SJCRH30 (cell line): ENCODE data around the gene CLCF1. TPM values are rescaled to one million over a fixed set of nuclear protein-coding genes. Genes with fewer than 3 reads are reported as not detected.

Experiments
- DNase-seq, 2 experiments: peaks; one replicate each; pipeline ENCODE4 v3.0.0-alpha.2; 2015 to 2020
- H3K27ac ChIP-seq: fragments of 250-450 bp; sonication (Bioruptor Pico); 2 replicates; pipeline ENCODE4 v1.5.1; 2020; ENCODE audit warnings: mild to moderate bottlenecking, moderate library complexity
- H3K27me3 ChIP-seq: fragments of 250-450 bp; sonication (Bioruptor Pico); 2 replicates; pipeline ENCODE4 v1.5.1; 2020; ENCODE audit warnings: mild to moderate bottlenecking, moderate library complexity
- H3K36me3 ChIP-seq: fragments of 250-450 bp; sonication (Bioruptor Pico); 2 replicates; pipeline ENCODE4 v1.5.1; 2020; ENCODE audit warnings: mild to moderate bottlenecking, moderate library complexity
- H3K4me1 ChIP-seq: fragments of 250-450 bp; sonication (Bioruptor Pico); 2 replicates; pipeline ENCODE4 v1.5.1; 2020; ENCODE audit warnings: mild to moderate bottlenecking, moderate library complexity
- H3K4me3 ChIP-seq: fragments of 250-450 bp; sonication (Bioruptor Pico); 2 replicates; pipeline ENCODE4 v1.5.1; 2020; ENCODE audit warnings: mild to moderate bottlenecking, moderate library complexity
- H3K9me3 ChIP-seq: fragments of 250-450 bp; sonication (Bioruptor Pico); replicated peaks from 2 replicates; pipeline ENCODE4 v1.5.1; 2020; ENCODE audit warnings: mild to moderate bottlenecking, moderate library complexity
- total RNA-seq: library from RNA; depleted of rRNA; stranded (reverse); fragments of >200 nt; shearing (Covaris generic); gene quantifications from 2 replicates; pipeline ENCODE4 v1.2.3, GENCODE V29; 2014

CLCF1 gene
- total RNA-seq, 1 experiment from 2014 or later: 6.1 TPM

DNA sequence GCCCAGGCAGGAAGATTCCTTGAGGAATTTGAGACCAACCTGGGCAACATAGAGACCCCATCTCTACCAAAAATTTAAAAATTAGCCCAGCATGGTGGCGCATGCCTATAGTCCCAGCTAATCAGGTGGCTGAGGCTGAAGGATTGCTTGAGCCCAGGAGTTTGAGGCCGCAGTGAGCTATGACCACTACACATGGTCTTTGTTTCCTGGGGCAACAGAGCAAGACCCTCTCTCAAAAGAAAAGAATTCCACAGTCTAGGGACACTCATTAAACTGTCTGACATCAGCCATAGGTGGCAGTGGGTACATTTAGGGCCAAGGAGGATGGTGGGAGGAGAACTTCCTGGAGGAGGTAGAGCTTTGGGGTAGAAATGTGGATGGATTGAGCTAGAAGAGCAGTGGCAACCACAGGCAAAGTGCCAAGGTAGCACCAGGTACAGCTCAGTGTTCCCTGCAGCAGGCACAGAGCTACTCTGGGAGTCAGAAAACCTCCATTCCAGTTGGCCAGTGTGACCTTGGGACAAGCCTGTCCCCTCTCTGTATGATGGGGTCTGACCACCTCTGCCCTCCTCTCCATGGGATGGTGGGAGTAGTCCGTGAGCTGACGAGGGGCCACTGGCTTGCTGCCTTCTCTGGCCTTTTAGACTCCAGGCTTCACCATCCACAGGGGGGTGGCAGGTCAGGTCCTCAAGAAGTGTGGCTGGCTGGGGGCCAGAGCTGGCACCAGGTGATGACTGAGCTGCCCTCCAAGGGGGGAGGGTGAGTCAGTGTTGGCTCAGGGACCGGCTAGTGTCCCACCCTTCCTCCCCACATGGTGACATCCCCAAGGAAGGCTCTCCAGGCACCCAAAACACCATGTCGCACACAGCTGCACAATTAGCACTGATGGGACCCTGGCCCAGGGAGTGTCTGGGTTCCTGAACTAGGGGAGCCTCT, 3.7 kb upstream of the CLCF1 start:
- Histone ChIP-seq H3K9me3 (no peaks in the 10 kb centered on the region), H3K4me3 (no peak overlapping the region), H3K27me3 (no peaks in the 10 kb centered on the region)

DNA sequence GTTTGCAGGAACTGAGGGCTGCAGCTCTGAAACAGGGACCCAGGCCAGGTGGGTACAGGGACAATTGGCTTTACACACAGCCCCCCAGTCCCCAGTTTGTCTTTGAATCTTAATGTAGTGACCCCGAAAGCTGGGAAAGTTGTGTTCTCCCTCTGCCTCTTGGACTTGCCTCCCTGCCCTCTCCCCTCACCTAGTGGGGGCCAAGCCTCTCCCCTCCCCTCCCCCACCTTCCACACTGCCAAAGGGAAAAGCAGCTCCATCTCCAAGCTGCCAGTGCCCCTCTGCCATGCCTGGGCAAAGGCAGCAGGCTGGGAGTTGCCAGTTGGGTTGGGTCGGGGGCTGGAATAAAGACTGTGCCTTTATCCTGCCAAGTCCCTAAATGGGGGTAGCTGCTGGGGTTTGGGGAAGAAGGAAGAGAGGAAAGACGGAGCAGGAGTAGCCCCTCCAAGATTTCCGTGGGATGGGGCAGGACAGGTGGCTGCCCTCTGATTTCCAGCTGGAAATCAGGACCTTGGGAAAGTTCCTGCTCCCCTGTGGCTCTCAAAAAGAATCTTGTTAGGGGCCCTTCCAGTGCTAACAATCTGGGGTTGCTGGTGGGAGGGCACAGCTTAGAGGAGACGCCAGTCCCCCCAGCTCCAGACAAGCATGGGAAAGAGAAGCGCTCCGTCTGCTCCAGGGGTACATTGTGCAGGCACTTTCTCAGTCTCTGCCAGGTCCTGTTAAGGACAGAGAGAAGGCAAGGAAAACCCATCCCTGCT, 2.8 kb upstream of the CLCF1 start:
- H3K4me3 ChIP-seq: no peak overlapping the region

More for the DNA sequence above, 3.7 kb upstream of the CLCF1 start:
- Histone ChIP-seq H3K27ac (no peak overlapping the region), H3K36me3 (no peaks in the 10 kb centered on the region), H3K4me1 (peaks cover 24% of the 10 kb centered on the region)
- no peak for DNase-seq

DNA sequence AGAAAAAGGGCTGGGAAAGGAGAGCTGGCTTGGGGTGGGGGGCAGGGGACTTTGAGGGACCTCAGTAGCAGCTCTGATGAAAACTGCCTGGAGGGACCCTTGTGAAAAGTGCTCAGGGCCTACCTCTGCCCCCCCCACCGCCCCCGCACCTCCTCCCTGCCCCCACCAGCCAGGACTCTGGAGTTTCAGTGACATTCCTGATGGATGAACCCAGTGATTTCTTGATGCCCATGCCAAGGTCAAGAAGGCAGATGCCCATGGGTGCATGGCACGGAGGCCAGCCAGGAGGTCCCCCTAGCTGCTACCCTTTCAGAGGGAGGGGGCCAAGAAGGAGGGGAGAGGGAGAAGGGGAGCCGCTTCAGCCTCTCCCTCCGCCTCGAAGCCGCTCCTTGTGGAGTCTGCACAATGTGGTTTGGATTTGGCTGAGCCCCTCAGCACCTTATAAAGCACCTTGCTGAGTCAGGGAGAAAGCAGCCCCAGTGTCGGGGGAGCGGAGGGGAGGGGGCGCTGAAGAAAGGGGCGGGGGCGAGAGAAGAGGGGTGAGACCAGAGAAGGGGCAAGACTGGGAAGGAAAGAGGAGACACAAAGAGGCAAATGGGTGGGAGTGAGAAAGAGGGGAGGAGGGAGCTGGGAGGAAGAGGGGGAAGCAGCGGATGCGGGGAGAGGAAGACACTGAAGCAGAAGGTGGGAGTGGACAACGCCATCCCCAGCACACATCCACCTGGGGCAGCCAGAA, 2.1 kb upstream of the CLCF1 start:
- no peak for DNase-seq
- H3K36me3 ChIP-seq: no peaks in the 10 kb centered on the region
- no peak overlapping the region for H3K4me3 ChIP-seq
- H3K27me3 ChIP-seq: no peaks in the 10 kb centered on the region
- no peaks in the 10 kb centered on the region for H3K9me3 ChIP-seq
- no peak overlapping the region for H3K27ac ChIP-seq
- H3K4me1 ChIP-seq: peaks cover 38% of the 10 kb centered on the region

More for the DNA sequence above, 2.8 kb upstream of the CLCF1 start:
- no peaks in the 10 kb centered on the region for H3K27me3 ChIP-seq
- H3K36me3 ChIP-seq: no peaks in the 10 kb centered on the region
- H3K4me1 ChIP-seq: peaks cover 31% of the 10 kb centered on the region
- DNase-seq: no peak
- no peaks in the 10 kb centered on the region for H3K9me3 ChIP-seq
- no peak overlapping the region for H3K27ac ChIP-seq

DNA sequence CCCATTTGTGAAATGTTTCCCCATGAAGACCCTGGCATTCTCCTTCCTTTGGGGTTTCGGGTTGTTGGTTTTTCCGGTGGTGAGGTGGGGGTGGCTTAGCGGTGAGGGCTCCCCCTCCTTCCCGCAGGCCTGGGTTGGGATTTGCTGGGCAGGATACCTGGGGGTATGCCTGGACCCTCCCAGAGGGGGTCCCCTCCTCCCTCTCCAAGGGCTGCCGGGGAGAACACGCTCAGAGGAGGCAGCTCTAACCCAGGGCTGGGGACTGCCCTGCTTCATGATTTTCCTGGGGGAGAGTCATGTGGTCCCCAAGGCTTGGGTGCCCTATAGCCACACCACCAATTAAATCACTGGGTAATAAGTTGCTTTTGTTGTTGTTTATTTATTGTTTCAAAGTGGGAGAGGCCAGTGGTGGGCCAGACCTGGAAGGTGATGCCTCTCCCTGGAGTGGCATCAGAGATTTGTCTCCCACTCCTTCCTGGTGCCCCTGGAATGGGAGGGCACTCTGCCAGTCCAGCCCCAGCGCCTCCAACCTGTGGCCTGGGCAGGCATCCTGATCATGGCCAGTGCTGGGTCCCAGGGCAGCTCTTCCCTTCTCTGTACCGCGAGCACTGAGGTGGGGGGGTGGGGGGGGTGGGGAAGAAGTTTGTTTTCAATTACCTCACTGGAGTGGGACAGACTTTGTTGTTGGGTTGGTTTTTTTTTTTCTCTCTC, 1.3 kb upstream of the CLCF1 start:
- DNase-seq: no peak
- Histone ChIP-seq H3K4me3 (peak overlapping the region; percentile 99), H3K4me1 (peaks cover 43% of the 10 kb centered on the region), H3K36me3 (0 out of 2 replicates have a peak, but pooled peaks cover under 1% of the 10 kb centered on the region), H3K9me3 (no peaks in the 10 kb centered on the region), H3K27me3 (no peaks in the 10 kb centered on the region), H3K27ac (peak overlapping the region; percentile 81)

DNA sequence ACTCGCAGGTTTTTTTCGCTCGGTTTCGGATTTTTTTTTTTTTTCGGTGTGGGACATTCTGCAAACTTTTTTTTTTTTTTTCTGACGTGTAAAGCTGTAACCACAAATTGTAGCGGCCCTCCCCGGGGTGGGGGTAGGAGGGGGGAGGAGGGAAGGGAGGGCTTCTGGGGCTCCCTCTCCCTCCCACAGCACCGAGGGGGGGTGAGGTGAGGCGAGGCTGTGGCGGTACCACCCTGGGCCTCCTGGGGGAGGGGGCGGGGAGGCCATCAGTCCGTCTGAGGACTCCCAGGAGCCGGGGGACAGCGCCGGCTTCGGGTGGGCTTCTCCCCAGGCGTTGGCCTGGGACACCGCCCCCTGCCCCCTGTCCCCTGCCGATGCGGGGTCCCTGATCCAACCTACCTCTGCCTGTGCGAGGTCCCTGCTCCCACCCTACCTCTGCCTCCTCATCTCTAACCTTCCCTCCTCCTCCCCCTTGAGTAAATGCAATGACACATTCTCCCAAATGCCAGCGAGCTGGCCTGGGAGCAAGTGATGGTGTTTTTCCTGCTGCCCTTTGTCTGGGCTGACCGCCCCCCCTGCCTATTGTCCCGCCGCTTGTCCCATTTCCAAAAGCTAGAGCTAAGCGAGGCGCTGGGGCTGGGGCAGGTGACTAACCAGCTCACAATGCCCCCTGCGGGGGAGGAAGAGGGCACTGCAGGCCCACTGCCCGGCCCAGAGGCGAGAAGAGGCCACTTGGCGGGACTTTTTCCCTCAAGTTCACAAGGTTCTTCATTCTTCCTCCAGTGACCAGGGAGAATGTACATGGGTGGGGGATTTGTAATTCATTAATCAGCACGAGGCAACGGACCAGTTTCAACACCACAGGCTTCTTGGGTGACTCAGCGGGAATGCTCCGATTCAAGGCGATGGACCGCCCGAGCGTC, 511 bp upstream of the CLCF1 start:
- H3K4me1 ChIP-seq: peaks cover 44% of the 10 kb centered on the region
- peak overlapping the region; percentile 81 for H3K27ac ChIP-seq
- no peaks in the 10 kb centered on the region for H3K9me3 ChIP-seq
- peak; percentile 88 to 90 for DNase-seq
- H3K4me3 ChIP-seq: peak overlapping the region; percentile 99
- H3K27me3 ChIP-seq: no peaks in the 10 kb centered on the region
- H3K36me3 ChIP-seq: 0 out of 2 replicates have a peak, but pooled peaks cover 8% of the 10 kb centered on the region

DNA sequence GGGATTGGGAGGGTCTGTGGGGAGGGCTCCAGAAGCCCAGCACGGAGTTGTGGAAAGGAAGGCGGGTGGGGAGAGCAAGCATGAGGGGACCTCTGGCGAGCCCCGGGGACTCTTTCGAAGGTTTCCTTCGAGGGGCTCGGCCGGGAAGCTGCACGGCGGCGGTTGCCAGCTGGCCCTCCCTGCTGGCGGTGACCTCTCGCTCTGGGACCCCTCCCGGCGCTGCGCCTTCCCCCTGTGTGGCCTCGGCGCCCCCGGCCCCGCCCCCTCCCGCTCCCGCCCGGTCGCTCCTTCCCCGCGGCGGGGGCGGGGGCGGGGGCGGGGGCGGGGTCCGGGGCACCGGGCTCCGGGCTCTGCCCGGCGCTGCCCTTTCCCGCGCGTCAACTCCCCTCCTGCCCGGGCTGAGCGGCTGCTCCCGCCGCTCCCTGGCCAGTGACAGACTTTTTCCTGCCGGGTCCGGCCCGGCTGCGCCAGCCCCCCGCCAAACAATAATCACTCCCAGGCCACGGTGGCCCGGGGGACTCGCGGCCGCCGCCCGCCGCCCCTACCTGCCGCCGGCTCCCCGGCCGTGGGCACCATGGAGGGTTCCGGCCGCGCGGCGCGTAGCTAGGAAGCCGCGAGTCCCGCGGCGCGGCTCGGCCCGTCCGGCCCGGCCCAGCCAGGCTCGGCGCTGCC, 941 bp downstream of the CLCF1 start:
- no peaks in the 10 kb centered on the region for H3K27me3 ChIP-seq
- H3K9me3 ChIP-seq: no peaks in the 10 kb centered on the region
- peaks cover 38% of the 10 kb centered on the region for H3K4me1 ChIP-seq
- H3K36me3 ChIP-seq: 0 out of 2 replicates have a peak, but pooled peaks cover 8% of the 10 kb centered on the region
- H3K4me3 ChIP-seq: peak overlapping the region; percentile 99
- peak; percentile 66 to 68 for DNase-seq
- peak overlapping the region; percentile 81 for H3K27ac ChIP-seq

DNA sequence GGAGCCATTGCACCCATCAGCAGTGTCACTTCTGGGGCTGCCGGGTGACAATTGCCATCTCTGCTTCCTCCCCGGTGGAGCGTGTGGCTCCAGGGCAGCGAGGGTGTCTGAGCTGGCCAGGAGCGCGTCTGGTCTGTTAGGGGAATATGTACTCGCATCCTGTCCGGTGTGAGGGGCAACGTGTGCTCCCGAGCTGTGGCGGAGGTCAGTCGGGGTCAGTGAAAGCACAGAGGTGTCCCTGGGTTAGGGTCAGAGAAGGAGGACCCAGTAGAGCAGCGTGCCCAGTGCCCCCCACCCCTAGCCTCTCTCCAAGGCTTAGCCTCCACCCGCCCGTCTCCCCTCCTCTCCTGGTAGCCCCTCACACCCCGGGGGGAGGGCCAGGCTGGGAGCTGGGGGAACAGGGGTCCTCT, 1.5 kb downstream of the CLCF1 start:
- peak overlapping the region; percentile 99 for H3K4me3 ChIP-seq
- 0 out of 2 replicates have a peak, but pooled peaks cover 8% of the 10 kb centered on the region for H3K36me3 ChIP-seq
- H3K9me3 ChIP-seq: no peaks in the 10 kb centered on the region
- peaks cover 37% of the 10 kb centered on the region for H3K4me1 ChIP-seq
- H3K27me3 ChIP-seq: no peaks in the 10 kb centered on the region
- peak overlapping the region; percentile 51 for H3K27ac ChIP-seq
- no peak for DNase-seq

DNA sequence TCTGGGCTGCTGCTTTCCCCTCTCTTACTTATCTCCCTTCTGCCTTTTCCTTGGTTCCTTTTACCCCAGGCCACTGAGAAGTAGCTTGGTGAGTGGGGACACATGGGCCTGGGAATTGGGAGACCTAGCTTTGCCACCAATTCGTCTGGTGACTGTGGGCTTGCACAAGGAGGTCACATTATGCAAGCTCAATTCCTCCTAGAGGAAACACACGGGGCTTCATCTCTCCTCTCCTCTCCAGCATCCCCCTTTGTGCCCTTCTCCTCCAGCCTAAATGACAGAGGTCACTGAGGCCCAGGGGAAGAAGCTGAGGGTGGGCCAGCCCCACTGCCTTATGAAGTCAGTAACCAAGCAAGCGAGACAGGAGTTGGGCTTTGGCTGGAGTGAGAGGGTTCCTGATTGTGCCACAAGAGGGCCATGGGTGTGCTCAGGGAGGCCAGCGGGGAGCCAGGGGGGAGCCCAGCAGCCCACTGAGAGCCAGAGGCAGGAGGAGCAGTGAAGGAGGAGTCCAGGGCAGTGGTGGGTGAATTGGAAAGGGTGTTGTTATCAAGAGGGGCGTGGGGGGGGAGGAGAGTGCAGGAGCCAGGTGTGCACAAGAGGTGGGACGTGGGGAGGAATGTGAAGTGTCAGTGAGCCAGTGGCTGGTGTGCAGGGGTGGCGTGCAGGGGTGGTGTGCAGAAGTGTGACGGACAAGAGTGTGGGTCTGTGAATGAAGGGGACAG, 2.0 kb downstream of the CLCF1 start:
- H3K36me3 ChIP-seq: 0 out of 2 replicates have a peak, but pooled peaks cover 8% of the 10 kb centered on the region
- H3K9me3 ChIP-seq: no peaks in the 10 kb centered on the region
- H3K4me3 ChIP-seq: no peak overlapping the region
- DNase-seq: peak; percentile 29 to 57
- no peak overlapping the region; the same call in 1 of the 2 replicates for H3K27ac ChIP-seq
- H3K27me3 ChIP-seq: no peaks in the 10 kb centered on the region
- peaks cover 33% of the 10 kb centered on the region for H3K4me1 ChIP-seq

DNA sequence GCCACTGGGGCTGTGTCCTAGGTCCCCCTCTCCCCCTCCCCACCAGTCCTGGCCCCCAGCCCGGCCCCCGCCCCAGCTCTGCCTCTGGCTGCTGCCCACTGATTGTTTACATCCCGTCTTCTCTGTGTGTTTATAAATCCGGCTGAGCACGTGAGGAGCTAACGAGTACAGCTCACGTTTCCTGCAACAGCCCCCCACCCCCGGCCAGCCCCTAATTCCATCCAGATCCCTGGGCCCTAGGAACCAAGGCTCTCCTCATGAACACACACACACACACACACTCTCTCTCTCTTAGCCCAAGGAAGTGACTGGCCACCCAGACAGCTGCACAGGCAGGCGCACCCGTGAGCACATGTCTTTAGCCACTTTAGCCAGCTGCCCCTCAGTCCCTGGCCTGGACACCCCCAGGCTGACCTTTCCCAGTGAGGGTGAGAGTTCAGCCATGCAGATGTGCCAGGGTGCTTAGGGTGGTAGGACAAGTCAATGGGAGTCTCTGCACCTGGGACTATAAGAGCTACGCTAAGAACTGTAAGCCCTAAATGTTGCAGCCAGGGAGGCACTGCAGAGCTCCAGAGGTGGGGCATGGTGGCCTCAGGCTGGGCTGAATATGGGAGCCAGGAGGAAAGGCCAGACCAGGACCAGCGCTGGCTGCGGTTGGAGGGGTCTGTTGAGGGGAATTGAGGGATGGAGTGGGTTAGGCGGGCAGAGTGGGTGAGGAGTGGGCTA, 2.9 kb downstream of the CLCF1 start:
- peaks cover 30% of the 10 kb centered on the region for H3K4me1 ChIP-seq
- DNase-seq: peak; percentile 50 to 58
- H3K36me3 ChIP-seq: 0 out of 2 replicates have a peak, but pooled peaks cover 8% of the 10 kb centered on the region
- no peaks in the 10 kb centered on the region for H3K9me3 ChIP-seq
- H3K27ac ChIP-seq: peak overlapping the region; percentile 13; the same call in 1 of the 2 replicates
- H3K27me3 ChIP-seq: no peaks in the 10 kb centered on the region
- no peak overlapping the region for H3K4me3 ChIP-seq

DNA sequence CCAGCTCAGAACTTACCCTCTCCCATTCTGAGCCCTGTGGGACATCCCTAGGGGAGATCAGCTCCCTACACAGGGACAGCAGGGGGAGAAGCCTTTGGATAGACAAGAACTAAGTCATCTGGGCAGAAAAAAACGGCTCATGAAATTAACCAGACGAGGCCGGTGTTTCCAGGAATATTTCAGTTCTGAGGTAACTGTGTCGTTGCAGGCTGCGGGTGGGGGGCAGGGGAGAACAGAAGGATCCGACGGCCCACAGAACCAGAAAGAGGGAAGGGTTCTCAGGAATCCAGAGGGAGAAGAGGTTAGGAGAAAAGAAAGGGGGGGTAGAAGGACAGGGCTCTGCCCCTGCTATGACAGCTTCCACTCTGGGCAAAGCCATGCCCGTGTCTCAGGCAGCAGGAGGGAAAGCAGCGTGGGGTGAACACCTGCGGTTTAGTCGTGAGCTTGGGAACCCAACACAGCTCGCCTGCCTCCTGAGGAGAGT, 3.6 kb downstream of the CLCF1 start:
- no peak overlapping the region for H3K27ac ChIP-seq
- peaks cover 30% of the 10 kb centered on the region for H3K4me1 ChIP-seq
- H3K4me3 ChIP-seq: no peak overlapping the region
- H3K9me3 ChIP-seq: no peaks in the 10 kb centered on the region
- H3K27me3 ChIP-seq: no peaks in the 10 kb centered on the region
- peaks cover 8% of the 10 kb centered on the region; the same call in 1 of the 2 replicates for H3K36me3 ChIP-seq
- no peak for DNase-seq

DNA sequence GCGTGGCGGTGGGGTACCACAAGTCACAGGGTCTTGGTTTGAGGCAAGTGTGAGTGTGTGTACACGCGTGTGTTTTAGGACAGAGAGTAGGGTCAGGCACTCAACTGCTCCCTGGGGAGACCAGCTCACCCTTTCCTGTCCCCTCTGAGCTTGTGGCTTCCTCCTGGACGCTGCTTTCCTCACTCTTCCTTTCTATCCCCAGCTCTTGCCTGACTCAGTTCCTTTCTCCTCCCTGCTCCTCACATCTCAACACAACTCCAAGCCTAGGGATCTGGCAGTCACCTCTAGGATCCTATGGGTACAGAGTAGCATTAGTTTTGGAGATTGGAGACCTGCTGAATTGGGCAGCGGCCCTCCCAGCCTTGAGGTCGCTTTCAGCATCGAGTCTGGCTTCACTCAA, 4.1 kb downstream of the CLCF1 start:
- no peaks in the 10 kb centered on the region for H3K9me3 ChIP-seq
- peaks cover 24% of the 10 kb centered on the region for H3K4me1 ChIP-seq
- peaks cover 8% of the 10 kb centered on the region; the same call in 1 of the 2 replicates for H3K36me3 ChIP-seq
- H3K4me3 ChIP-seq: no peak overlapping the region
- DNase-seq: no peak
- no peaks in the 10 kb centered on the region for H3K27me3 ChIP-seq
- no peak overlapping the region for H3K27ac ChIP-seq
